Suppressor macrophage treated with lipopolysaccharide for 1 hour (primary cell): Measurements from ENCODE around the gene PKIG.
A peak's percentile ranks its signal among the peaks of the same experiment; 100 is the strongest.
"Not testable (repeated sequence)": the region's sequence is repeated elsewhere in the genome, so short reads cannot be mapped to it uniquely, and the experiment has no call there.

Source experiments
- DNase-seq, 3 donors: peaks; one replicate each; pipeline ENCODE4 v3.0.0-alpha.2; 2020 to 2022

PKIG gene

GRCh38 chr20:44572551-44573500 lies 9.6 kb upstream of the PKIG start:
- peak in 1 of 3 donors; percentile 39 for DNase-seq

GRCh38 chr20:44573501-44573869 lies 8.9 kb upstream of the PKIG start:
- peak in 1 of 3 donors; percentile 28 for DNase-seq

- no peak for DNase-seq
These were observed 8.0 kb upstream of the PKIG start for GRCh38 chr20:44574372-44574771.

GRCh38 chr20:44576297-44576696 lies 6.1 kb upstream of the PKIG start:
- peak; percentile 76 to 80 (median 78) for DNase-seq

- DNase-seq = no peak
These were observed 2.9 kb upstream of the PKIG start for GRCh38 chr20:44579313-44580081.

GRCh38 chr20:44580581-44581268 lies 1.7 kb upstream of the PKIG start:
- no peak for DNase-seq

GRCh38 chr20:44581515-44581914 lies 864 bp upstream of the PKIG start:
- DNase-seq = no peak

- DNase-seq = no peak
These were observed 778 bp downstream of the PKIG start for GRCh38 chr20:44583157-44583556.

- DNase-seq = peak; percentile 55 to 73 (median 64)
These were observed 1.8 kb downstream of the PKIG start for GRCh38 chr20:44584162-44584561.

- DNase-seq = no peak
These were observed 2.9 kb downstream of the PKIG start for GRCh38 chr20:44585057-44585963.

GRCh38 chr20:44586289-44586911 lies 4.0 kb downstream of the PKIG start:
- DNase-seq = peak in 2 of 3 donors; percentile 36

- peak in 1 of 3 donors; percentile 52 for DNase-seq
These were observed 4.9 kb downstream of the PKIG start for GRCh38 chr20:44587035-44587980.

- DNase-seq = not testable (repeated sequence)
These were observed 5.9 kb downstream of the PKIG start for GRCh38 chr20:44588321-44588720.

GRCh38 chr20:44589537-44589936 lies 7.2 kb downstream of the PKIG start:
- DNase-seq = no peak

- no peak for DNase-seq
These were observed 8.8 kb downstream of the PKIG start for GRCh38 chr20:44590980-44591778.

GRCh38 chr20:44592366-44592765 lies 10.0 kb downstream of the PKIG start:
- DNase-seq = no peak

- no peak for DNase-seq
These were observed 11.4 kb downstream of the PKIG start for GRCh38 chr20:44593751-44594150.

GRCh38 chr20:44594730-44595129 lies 12.4 kb downstream of the PKIG start:
- peak; percentile 89 to 92 (median 92) for DNase-seq

GRCh38 chr20:44596010-44596409 lies 13.6 kb downstream of the PKIG start:
- DNase-seq = no peak

GRCh38 chr20:44596876-44597275 lies 14.5 kb downstream of the PKIG start:
- DNase-seq = no peak
